Neural cell (in vitro differentiated cells): ENCODE results near the gene RNF145. TPM values are rescaled to one million over a fixed set of nuclear protein-coding genes. Genes with fewer than 3 reads are reported as not detected.

ENCODE experiments used
- H2AFZ ChIP-seq: fragments of 200-600, 300-800 bp; sonication (generic), shearing (Covaris generic); 2 replicates; pipeline ENCODE4 v1.6.0; 2014; ENCODE audit warnings: low read depth, mild to moderate bottlenecking, antibody characterized with exemption, low read length, moderate library complexity
- H3F3A ChIP-seq: fragments of 200-600 bp; shearing (Covaris generic); 2 replicates; pipeline ENCODE4 v1.6.1; 2016; ENCODE audit warnings: mild to moderate bottlenecking, moderate library complexity, mixed read lengths, antibody characterized with exemption, low read length; ENCODE audit not compliant: insufficient read depth, poor library complexity, severe bottlenecking
- H3K27ac ChIP-seq: fragments of 200-600, 300-800 bp; sonication (generic), shearing (Covaris generic); 2 replicates; pipeline ENCODE4 v1.5.1; 2014; ENCODE audit warnings: mild to moderate bottlenecking, low read length, moderate library complexity
- H3K27me3 ChIP-seq: fragments of 300-800, 200-600 bp; sonication (generic), shearing (Covaris generic); 2 replicates; pipeline ENCODE4 v1.6.0; 2014; ENCODE audit warnings: mild to moderate bottlenecking, low read depth, low read length, moderate library complexity; ENCODE audit not compliant: insufficient read depth
- H3K36me3 ChIP-seq: fragments of 300-800, 200-600 bp; sonication (generic), shearing (Covaris generic); 2 replicates; pipeline ENCODE4 v1.5.1; 2014; ENCODE audit warnings: mild to moderate bottlenecking, antibody characterized with exemption, low read length, moderate library complexity; ENCODE audit not compliant: insufficient read depth
- H3K4me2 ChIP-seq: fragments of 300-800, 200-600 bp; sonication (generic), shearing (Covaris generic); 2 replicates; pipeline ENCODE4 v1.6.0; 2014; ENCODE audit warnings: mild to moderate bottlenecking, low read length
- H3K4me3 ChIP-seq: fragments of 300-800, 200-600 bp; sonication (generic), shearing (Covaris generic); 2 replicates; pipeline ENCODE4 v1.5.1; 2014; ENCODE audit warnings: mild to moderate bottlenecking, low read length, moderate library complexity
- H3K79me2 ChIP-seq: fragments of 200-600 bp; shearing (Covaris generic); replicated peaks from 2 replicates; pipeline ENCODE4 v1.6.0; 2014; ENCODE audit warnings: mild to moderate bottlenecking, low read length, moderate library complexity; ENCODE audit not compliant: insufficient read depth
- H3K9ac ChIP-seq: fragments of 300-800, 200-600 bp; sonication (generic), shearing (Covaris generic); 2 replicates; pipeline ENCODE4 v1.6.1; 2016; ENCODE audit warnings: mild to moderate bottlenecking, low read length, mixed read lengths
- H3K9me2 ChIP-seq: fragments of 200-600 bp; shearing (Covaris generic); 2 replicates; pipeline ENCODE4 v1.6.1; 2016; ENCODE audit warnings: mild to moderate bottlenecking, low read length, mixed read lengths; ENCODE audit not compliant: insufficient read depth
- H3K9me3 ChIP-seq: fragments of 200-600, 300-800 bp; sonication (generic), shearing (Covaris generic); 2 replicates; pipeline ENCODE4 v1.6.1; 2016; ENCODE audit warnings: mild to moderate bottlenecking, mixed run types, low read length, moderate library complexity, mixed read lengths
- H4K20me1 ChIP-seq: fragments of 200-600 bp; shearing (Covaris generic); 2 replicates; pipeline ENCODE4 v1.6.1; 2016; ENCODE audit warnings: mild to moderate bottlenecking, mixed run types; ENCODE audit not compliant: insufficient read depth
- CTCF ChIP-seq: fragments of 450-650 bp; IDR thresholded peaks from 2 replicates; pipeline ENCODE4 v1.5.1; 2014; ENCODE audit warnings: antibody characterized with exemption, mild to moderate bottlenecking, moderate library complexity; ENCODE audit not compliant: poor library complexity, severe bottlenecking
- EP300 ChIP-seq: fragments of 450-650 bp; conservative IDR thresholded peaks from 2 replicates; pipeline ENCODE4 v1.6.1; 2014; ENCODE audit warnings: antibody characterized with exemption, mild to moderate bottlenecking, moderate library complexity; ENCODE audit not compliant: poor library complexity, severe bottlenecking
- EZH2 ChIP-seq: fragments of 200-600, 300-800 bp; shearing (Covaris generic), sonication (generic); IDR thresholded peaks from 2 replicates; pipeline ENCODE4 v1.6.1; 2014; ENCODE audit warnings: antibody characterized with exemption, low read length, borderline replicate concordance, mild to moderate bottlenecking; ENCODE audit not compliant: insufficient read depth, poor library complexity, severe bottlenecking
- MXI1 ChIP-seq: fragments of 450-650 bp; conservative IDR thresholded peaks from 2 replicates; pipeline ENCODE4 v1.6.1; 2014; ENCODE audit warnings: antibody characterized with exemption, mild to moderate bottlenecking; ENCODE audit not compliant: poor library complexity, severe bottlenecking
- POLR2AphosphoS5 ChIP-seq: IDR thresholded peaks from 2 replicates; pipeline ENCODE4 v1.6.1; 2012
- RAD21 ChIP-seq: fragments of 450-650 bp; conservative IDR thresholded peaks from 2 replicates; pipeline ENCODE4 v1.6.1; 2014; ENCODE audit warnings: antibody characterized with exemption, mild to moderate bottlenecking, moderate library complexity
- REST ChIP-seq: IDR thresholded peaks from 2 replicates; pipeline ENCODE4 v1.6.1; 2012; ENCODE audit warnings: borderline replicate concordance
- SMC3 ChIP-seq: fragments of 450-650 bp; conservative IDR thresholded peaks from 2 replicates; pipeline ENCODE4 v1.6.1; 2014; ENCODE audit warnings: antibody characterized with exemption, mild to moderate bottlenecking, moderate library complexity; ENCODE audit not compliant: poor library complexity
- TAF1 ChIP-seq: IDR thresholded peaks from 2 replicates; pipeline ENCODE4 v1.6.1; 2012; ENCODE audit warnings: low read depth
- polyA plus RNA-seq: library from polyadenylated mRNA; depleted of rRNA; stranded (reverse); fragments of >200 nt; gene quantifications from 2 replicates; pipeline ENCODE4 v1.2.3, GENCODE V29; 2014

Gene RNF145
- polyA plus RNA-seq, 1 donor from 2014 or later: 52.4 TPM

DNA sequence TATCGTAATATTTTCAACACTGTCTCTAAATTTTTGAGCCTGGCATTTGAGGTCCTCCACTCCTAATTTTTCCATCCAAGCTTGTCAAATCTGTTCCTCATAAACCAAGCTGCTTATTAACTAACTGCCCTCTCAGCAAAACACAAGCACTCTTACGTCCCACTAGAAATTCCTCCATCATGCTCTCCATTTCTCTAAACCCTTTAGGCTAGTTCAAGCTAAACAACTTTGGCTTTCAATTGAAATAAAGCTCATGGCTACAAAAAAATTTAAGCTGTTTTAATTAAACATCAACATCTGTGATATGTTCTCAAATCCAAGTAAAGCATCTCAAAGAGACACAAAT lies 45.7 kb downstream of the RNF145 start:
- H3K4me2 ChIP-seq: no peak overlapping the region

DNA sequence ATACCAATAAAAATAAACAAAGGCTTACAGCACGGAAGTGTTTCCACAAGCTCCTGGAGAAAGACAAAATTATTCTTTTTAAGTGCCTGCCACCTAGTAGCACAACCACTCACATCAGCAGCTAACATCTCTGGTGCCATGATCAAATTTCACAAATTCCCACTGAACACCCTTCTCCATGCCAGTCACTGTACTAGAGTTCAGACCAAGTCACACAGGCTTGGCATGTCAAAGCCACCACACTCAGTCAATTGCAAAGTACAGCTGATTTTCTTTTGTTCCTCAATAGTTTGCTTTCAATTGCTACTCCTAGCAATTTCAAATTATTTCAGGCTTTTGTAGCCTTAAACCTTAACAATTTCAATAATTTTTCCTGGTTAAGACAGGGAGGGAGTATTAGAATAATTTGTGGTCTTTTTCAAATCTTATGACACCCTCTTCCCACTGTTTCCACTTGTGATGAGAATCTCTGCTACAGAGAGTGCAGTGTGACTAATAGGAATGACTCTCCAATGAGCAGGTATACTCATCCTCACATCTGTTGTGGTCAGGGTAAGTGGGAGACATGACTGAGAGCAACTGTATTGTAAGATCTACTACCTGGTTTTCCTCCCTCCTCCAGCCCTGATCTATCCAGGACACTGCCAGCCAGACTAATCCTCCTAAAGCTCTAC lies 46.2 kb downstream of the RNF145 start:
- H3K4me3 ChIP-seq: no peak overlapping the region
- no peaks in the 10 kb centered on the region for H3K27me3 ChIP-seq
- no peaks in the 10 kb centered on the region for H4K20me1 ChIP-seq
- no peaks in the 10 kb centered on the region for H3F3A ChIP-seq
- H3K36me3 ChIP-seq: peaks cover 16% of the 10 kb centered on the region
- H2AFZ ChIP-seq: no peak overlapping the region
- H3K9me2 ChIP-seq: no peaks in the 10 kb centered on the region
- H3K9ac ChIP-seq: no peak overlapping the region
- H3K79me2 ChIP-seq: peaks cover 4% of the 10 kb centered on the region
- H3K9me3 ChIP-seq: no peaks in the 10 kb centered on the region
- no peak overlapping the region for H3K27ac ChIP-seq
- H3K4me2 ChIP-seq: no peak overlapping the region
- TF ChIP-seq EZH2 (no peak), MXI1 (no peak), CTCF (no peak), TAF1 (no peak), SMC3 (no peak), EP300 (no peak), RAD21 (no peak), POLR2AphosphoS5 (no peak)

More for the DNA sequence above, 45.7 kb downstream of the RNF145 start:
- Histone ChIP-seq H3K27me3 (no peaks in the 10 kb centered on the region), H3K79me2 (peaks cover 4% of the 10 kb centered on the region), H3K9me2 (no peaks in the 10 kb centered on the region), H3K27ac (no peak overlapping the region), H3K4me3 (no peak overlapping the region), H2AFZ (no peak overlapping the region), H3K36me3 (peaks cover 16% of the 10 kb centered on the region), H3K9me3 (no peaks in the 10 kb centered on the region), H3K9ac (no peak overlapping the region), H3F3A (no peaks in the 10 kb centered on the region), H4K20me1 (no peaks in the 10 kb centered on the region)
- TF ChIP-seq POLR2AphosphoS5: no peak
- no peak for TF ChIP-seq RAD21
- TF ChIP-seq EZH2: no peak
- no peak for TF ChIP-seq MXI1
- no peak for TF ChIP-seq EP300
- no peak for TF ChIP-seq REST
- no peak for TF ChIP-seq CTCF
- TF ChIP-seq TAF1: no peak
- no peak for TF ChIP-seq SMC3
